Activated CD4-positive, CD25-positive, alpha-beta regulatory T cell treated with anti-CD3 and anti-CD28 coated beads, Interleukin-2, amount 50 U/mL, for 24 hours (primary cell): ENCODE results near the gene RBM20.
"Not testable (repeated sequence)": the region's sequence is repeated elsewhere in the genome, so short reads cannot be mapped to it uniquely, and the experiment has no call there.

ENCODE experiments used
- ATAC-seq, 2 donors: fragments of 150-1000 bp; cut with Tn5 transposase; one replicate each; pipeline ENCODE4 v1.10.0; 2021; ENCODE audit warnings: mild to moderate bottlenecking in 1 of 2, moderate library complexity in 1 of 2

Gene RBM20

DNA sequence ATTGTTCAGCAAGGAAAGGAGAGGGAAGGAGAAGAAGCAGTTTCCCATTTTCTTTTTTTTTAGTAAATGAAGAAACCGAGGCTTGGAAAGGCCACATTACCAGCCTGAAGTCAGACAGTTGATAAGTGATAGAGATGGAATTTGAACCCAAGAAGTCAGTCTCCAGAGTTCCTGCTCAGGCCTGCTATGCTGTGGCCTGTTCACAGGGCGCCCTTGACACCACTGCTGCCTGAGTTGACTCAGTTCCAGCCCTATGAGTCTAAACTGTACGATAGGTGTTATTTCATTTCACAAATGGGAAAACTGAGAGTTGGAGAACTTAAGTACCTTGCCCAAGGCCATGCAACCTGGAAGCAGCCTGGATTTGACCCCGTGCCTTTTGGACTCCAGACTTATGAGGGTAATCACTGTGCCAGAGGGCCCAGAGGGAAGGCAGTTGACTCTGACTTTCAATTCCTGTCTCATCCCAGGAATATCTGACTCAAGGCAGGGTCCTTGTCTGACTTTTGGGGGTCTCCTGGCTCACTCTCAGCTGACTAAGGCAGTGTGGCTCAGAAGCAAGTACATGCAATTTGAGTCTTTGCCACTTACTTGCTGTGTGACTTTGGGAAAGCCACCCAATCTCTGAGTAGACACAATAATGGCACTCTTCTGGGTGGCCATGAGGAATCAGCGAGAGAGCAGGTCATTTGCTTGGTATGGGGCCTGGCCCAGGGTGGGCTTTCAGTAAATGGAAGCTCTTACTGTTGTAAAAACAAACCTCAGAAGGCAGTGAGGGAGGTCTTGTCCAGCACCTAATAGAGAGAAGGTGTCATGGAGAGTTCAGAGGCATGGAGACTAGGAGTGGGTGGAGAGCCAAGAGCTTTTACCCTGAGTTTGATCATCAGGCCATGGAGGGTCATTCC, 17.9 kb upstream of the RBM20 start:
- no peak for ATAC-seq

DNA sequence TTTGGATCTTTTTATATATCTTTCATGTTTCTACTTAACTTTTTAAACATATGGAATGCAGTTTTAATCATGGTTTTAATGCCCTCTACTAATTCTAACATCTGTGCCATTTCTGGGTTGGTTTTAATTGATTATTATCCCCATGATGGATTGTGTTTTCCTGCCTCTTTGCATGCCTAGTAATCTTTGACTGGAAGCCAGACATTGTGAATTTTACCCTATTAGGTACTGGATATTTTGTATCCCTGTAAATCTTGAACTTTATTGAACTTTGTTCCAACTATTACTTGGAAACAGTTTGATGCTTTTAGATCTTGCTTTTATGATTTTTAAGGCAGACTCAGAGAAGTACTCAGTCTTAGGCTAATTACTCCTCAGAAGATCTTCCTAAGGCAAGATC, 16.0 kb upstream of the RBM20 start:
- ATAC-seq, result no peak

DNA sequence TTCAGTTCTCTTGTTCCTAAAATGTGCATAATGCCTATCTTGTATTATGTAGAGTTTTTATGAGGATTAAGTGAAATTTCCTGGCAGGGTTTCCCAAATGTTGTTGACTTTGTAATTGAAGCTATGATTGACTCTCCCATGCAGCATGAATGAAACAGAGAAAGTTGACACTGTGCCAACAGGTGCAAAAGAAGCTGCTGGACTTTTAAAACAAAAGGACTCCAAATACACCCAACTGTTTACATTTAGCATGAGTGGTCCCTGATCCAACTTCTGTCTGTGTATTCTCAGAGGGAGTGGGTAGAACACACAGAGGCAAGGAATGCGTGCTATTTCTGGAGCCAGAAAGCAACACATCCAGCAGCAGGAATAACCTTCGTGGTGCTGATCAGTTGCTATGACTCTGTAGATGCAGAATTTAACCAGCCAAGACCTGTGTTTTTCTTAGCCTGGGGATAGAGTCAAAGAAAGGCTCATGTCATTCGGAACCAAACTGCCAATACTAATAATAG, 14.4 kb upstream of the RBM20 start:
- ATAC-seq, result no peak

DNA sequence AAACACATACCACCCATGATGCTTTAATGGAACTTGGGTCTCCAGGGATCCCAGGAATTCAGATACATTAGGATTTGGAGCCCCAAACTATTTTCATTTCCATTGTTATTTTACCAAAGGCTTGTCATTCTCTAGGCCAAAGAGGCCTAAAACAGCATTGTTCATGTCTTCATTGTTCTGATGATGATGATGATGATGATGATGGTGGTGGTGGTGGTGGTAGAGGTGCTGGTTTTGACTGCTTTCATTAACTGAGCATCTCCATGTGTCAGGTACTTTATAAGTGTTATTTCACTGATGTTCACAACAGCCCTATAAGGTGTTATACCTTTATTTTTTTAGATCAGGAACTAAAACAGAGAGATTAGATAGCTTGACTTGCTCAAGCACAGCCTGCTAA, 12.2 kb upstream of the RBM20 start:
- ATAC-seq, result no peak

DNA sequence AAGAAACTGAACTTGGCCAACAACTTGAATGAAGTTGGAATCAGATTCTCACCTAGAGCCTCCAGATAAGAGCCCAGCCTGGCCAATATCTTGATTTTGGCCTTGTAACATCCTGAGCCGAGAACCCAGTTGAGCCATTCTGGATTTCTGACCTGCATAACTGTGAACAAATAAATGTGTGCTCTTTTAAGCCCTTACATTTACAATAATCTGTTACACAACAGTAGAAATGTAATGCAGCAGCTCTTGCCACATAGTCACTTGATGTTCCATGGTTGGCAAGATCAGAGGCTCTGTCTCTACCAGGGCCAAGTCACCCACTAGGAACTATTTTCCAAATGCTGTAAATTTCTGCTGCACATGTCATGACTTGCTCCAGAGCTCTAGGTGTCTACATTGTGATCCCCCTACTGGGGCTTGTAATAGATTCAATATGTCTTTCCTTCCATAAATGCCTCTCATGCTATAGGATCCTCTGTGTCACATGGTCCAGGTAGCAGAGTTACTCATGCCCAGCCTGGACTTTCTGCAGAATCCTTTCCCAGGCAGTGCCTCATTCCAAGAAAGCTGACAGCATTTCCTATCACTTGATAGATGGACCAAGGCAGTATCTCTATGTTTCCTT, 11.4 kb upstream of the RBM20 start:
- ATAC-seq, result no peak

DNA sequence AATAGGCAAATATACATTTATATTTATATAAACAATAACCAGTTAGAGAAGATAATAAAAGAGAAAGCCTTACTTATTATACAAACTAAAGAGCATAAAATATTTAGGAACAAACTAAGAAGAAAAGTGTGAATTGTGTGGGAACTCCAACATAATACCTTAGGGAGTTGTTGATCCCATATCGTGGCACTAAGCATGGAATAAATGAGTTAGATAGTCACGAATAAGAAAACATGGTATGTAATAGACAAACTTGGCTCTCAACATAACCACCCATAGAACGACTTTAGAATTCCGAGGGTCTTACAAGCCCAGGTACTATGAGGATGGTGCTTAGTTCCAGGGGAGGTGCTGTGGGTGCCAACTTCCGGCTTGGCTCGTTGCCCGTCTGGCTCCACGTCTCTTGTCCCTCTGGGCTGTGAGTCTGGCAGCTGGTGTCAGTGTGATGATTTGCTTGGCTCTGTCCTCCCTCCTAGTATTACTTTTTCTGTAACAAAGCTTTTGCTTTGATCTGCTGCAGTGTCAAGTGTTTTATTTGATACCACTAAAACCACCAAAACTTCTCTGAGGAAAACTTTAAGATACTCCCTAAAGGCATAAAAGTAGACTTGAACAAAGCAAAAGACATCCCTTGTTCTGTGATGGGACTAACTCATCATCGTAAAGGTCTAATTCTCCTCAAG, 9.5 kb upstream of the RBM20 start:
- ATAC-seq, result no peak

DNA sequence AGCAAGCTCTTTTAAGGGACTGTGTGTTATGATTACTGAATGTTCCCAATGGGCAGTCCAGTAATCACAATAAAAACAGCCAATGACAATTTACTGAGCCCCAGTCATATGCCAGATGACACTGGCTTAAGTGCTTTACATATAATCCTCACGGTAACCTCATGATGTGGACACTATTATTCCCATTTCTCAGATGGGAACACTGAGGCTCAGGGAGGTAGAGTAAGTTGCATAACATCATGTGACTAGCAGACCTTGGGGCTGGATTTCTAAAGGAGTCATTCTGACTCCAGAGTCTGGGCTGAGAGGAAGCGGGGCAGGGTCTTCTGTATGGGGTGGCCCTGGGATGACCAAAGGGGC, 7.6 kb upstream of the RBM20 start:
- no peak for ATAC-seq

DNA sequence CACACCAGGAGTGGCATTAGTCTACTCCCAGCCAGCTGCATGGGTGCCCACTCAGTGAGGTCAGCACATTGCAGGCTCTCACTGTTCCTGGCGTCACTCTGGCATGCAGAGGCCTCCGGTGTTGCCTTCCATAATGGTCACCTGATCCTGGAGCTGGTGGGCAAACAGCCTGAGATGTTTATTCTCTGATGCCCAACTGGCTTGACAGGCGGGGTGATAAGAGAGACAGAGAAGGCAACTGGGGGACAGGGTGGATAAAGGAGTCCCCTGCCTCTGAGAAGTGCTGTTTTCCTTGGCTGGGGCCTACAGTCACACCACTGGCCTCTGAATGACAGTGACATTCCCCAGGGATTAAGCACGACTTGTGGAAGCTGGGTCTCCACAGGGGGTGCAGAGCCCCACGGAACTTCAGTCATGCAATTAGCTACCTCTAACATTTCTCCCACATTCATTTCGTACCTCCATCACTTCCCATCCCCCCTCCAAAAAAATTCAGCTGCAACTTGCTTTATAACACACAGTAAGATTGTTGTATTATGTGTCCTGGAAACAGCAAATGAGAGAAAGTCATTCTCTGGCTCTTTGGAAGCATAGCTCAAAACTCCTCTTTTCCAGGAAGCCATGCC, 7.1 kb upstream of the RBM20 start:
- no peak for ATAC-seq

DNA sequence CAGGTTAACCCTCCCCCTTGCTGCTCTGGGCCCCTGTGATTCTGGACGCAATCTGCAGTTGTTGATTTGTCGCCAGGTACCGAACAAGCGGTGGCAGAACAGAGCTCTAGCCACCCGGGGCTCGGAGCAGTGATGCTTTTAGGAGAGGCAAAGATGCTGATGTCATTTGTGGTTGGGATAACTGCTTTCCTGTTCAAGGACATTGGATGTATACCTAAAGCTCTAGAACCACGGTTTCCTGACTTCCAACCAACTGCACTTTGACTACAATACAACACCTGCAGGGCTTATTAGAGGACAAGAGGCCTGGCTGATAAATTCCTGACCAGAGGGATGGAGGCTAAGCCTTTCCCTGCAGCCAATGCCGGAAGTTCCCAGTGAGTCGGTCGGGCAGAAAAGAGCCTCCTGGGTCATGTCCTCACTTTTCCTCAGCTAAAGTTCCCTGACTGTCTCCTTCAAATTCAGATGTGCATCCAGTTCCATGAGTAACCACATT, 6.5 kb upstream of the RBM20 start:
- no peak for ATAC-seq

DNA sequence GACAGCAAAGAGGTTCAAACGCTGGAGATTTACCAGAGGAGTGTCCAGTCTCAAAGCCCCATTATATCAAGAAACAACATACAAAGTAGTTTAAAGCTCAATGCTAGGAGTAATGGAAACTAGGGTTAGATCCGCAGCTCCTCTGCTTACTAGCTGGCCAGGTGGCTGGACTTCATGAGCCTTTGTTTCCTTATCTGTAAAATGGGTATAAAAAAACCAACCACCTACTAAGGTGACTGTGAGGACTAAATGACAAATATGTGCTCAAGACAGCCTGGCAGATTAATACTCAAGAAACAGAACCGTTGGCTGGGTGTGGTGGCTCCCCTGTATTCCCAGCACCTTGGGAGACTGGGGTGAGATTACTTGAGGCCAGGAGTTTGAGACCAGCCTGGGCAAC, 5.8 kb upstream of the RBM20 start:
- no peak for ATAC-seq

DNA sequence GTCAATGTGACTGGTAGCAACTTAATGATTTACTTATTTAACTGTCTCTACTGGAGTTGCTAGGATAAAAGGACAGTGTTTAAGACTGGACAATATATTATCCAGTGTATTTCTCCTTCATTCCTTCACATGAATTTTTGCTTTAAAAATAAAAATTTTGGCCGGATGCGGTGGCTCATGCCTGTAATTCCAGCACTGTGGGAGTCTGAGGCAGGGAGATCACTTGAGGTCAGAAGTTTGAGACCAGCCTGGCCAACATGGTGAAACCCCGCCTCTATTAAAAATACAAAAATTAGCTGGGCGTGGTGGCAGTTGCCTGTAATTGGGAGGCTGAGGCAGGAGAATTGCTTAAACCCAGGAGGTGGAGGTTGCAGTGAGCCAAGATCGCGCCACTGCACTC, 5.1 kb upstream of the RBM20 start:
- ATAC-seq, result not testable (repeated sequence)

DNA sequence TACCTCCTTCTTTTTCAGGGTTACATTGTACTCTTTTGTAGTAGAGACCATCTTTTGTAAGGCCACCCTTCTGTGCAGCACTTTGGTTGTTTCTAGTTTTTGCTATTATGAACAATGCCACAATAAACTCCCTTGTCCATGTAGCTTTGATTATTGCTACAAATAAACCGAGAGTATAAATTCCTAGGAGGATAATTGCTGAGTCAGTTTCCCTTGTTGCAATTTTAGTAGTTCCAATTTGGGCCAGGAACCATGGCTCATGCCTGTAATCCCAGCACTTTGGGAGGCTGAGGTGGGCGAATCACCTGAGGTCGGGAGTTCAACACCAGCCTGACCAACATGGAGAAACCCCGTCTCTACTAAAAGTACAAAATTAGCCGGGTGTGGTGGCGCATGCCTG, 4.3 kb upstream of the RBM20 start:
- ATAC-seq, result not testable (repeated sequence)

DNA sequence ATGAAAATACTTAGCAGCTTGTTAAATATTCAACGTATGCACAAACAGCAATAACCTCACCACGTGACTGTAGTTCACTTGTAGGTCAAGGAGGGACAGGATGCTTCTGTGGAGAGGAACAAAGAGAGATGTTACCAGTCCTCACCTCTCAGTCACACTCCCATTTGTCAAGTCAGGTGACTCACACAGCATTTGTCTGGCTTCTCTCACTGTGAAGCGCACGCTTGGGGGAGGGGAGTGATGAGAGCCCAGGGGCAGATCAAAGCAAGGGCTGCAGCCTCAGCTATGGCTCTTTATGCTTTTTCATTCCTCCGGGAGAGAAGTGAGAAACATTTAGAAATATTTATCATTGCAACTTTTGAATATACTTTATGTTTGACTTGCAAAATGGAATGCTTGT, 2.9 kb upstream of the RBM20 start:
- ATAC-seq, result peak; percentile 89 to 91

DNA sequence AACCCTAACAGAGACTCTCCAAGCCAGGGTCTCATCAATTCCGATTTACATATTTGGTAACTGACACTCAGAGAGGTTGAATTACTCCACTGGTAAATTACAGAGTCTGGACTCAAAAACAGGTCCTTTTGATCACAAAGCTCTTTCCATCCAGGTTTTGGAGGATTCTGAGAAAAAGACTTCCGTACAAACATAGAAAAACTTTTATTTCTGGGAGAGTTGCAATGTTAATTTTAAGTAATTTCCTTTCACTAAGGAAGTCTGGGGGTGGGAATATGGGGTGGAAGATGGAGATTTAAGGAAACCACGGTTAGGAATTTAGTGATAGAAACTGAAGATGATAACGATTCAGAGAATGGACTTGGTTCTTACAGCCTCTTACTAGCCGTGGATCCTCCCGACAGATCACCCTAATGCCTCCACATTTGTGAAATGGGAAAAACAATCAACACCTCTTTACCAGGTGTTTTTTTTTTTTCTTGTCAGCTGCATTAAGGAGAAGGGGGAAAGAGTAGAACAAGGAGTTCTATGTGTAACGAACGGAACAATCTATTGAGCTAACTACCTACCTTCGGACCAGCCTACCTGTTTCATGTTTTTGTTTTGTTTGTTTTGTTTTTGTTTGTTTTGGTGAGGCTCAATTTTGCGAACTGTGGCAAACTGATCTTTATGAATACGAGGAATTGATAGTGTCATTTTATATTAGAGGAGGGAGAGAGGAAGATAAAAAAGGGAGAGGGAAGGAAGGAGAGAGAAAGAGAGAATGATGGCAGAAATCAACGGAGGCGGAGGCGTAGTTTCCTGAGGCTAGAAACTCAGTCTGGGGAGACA, 1.7 kb upstream of the RBM20 start:
- no peak for ATAC-seq

DNA sequence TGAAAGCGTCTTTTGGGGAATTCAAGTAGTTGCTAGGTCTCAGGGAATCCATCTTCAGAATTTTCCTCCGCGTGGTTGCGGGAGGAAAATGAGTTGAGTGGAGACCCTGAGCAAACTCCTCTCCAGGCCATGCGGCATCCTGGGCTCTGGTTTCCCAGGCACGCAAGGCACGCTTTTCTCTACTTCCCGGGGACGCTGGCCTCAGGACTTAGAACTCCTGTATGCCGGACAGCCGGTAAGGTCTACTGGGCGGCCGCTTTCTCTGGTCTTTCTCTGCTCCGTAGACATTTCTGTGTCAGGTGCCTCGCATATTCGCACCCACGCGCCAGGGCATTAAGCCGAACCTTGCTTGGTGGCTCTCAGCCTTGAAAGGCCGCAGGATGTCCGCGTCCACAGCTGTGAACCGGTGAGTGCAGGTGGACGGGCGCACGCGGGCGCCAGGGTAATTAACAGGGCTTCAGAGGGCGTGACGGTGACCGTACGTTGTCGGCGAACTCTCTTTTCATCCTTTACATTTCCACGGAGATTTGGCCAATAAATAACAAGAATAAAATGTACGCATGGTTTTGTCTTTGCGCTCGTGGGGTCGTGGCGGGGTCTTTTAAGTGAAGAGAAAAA, 992 bp upstream of the RBM20 start:
- no peak for ATAC-seq

DNA sequence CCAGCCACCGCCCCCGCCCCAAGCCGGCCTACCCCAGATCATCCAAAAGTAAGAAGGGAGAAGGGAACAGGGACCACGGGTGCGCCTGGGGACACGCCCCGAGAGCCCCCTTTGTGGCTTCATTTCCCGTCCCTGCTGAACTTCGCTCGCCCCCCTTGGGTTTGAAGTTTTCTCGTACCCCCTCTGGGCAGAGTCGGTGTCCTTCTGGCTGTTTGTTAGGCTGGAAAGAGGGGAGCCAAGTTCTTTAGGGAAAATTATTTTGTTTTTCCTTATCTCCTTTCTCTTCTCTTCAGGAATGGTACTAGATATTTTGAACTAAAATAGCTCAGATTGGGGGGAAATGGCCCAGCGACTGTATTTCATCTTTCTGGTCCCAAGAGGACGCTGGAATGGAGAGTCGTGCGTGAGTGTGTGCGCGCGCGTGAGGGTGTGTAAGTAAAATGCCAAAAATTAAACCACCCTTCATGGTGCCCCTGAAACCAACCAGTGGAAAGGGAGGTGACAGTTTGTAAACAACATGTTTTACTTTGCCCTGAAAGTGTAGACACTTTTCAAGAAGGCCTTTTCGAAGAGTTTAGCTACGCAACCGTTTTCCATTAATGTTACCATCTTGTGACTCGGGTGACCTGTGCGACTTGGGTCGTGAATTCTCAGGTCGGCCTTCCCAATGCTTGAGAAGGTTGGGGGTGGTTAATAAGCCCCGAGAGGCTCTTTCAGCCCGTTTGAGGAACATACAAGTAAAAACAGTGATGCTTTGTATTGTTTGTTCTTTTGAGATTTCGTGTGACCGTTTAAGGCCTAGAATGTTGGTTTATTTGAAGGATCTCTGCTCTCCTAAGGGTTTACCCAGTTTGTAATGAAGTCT, 694 bp downstream of the RBM20 start:
- no peak for ATAC-seq

DNA sequence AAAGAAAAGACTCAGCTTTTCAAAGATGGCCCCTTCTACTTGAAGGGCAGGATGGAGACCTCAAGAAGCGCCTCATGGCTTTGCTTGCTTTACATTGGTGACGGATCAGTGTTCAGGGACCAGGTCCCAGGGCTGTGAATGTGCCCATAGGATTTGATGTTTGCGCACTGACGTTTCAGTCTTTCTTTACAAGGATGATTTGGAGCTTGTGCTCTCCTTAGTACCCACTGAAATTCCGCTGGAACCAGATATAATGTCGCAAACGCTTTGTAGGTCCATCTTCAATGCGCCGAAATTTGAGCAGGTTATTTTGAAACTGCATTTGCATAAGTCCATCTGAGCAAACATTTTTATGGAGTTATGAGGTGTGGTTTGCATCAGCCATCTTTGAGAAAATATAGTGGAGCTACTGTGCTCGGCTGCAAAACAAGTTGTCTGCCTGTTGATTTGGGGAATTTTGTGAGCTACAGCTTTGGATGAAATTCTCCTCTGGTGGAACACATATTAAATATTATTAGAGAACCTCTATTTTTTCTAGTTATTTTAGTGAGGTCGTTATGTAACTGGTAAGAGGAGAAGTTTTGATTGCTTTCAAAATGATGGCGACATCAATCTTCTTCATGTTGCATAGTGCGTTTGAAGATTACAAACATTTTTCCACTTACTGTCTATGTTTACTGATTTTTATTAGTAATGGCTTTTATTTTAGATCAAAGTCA, 2.4 kb downstream of the RBM20 start:
- no peak for ATAC-seq

DNA sequence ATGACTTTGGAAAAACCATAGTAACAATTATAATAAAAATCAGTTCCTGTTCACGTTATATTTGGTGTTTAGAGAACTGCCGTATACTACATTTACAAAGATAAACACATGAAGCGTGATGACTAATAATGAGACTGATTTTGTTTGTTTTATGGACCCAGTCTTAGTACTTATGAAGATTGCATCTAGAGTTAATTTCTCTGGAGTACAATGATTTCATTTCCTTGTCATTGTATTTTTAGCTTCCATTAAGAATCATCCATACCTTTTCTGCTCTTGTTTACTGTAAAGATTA, 2.9 kb downstream of the RBM20 start:
- ATAC-seq, result no peak

DNA sequence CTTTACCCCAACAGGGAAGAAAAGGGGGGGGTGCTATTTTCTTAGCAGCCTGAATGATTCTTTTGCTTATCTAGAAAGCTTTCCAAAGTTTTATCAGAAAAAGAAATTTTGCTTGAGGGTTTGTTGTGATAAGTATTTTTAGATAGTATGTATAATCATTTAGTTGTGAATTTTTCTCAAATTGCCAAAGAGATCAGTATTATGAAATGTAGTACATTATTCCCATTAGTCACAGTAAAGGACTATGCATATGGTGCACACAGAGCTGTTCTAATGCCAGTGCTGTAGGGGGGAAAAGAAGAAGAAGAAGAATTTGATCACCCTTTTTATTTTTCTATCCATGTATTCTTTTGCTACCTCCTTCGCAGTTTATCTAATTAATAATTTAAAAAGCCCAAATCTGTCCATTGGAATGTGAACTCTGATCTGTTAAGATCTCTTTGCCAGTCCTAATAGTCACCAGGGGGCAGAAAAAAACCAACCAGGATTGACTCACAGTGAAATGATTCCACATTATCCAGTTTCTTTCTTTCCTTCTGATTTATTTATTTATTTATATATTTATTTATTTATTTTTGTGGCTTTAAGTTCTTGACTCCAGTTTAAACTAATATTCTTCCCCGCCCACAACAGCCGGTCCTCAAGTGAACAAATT, 4.7 kb downstream of the RBM20 start:
- no peak for ATAC-seq
